ENCODE results near the gene CKAP4.
A peak's percentile ranks its signal among the peaks of the same experiment; 100 is the strongest.

CKAP4 gene

DNA sequence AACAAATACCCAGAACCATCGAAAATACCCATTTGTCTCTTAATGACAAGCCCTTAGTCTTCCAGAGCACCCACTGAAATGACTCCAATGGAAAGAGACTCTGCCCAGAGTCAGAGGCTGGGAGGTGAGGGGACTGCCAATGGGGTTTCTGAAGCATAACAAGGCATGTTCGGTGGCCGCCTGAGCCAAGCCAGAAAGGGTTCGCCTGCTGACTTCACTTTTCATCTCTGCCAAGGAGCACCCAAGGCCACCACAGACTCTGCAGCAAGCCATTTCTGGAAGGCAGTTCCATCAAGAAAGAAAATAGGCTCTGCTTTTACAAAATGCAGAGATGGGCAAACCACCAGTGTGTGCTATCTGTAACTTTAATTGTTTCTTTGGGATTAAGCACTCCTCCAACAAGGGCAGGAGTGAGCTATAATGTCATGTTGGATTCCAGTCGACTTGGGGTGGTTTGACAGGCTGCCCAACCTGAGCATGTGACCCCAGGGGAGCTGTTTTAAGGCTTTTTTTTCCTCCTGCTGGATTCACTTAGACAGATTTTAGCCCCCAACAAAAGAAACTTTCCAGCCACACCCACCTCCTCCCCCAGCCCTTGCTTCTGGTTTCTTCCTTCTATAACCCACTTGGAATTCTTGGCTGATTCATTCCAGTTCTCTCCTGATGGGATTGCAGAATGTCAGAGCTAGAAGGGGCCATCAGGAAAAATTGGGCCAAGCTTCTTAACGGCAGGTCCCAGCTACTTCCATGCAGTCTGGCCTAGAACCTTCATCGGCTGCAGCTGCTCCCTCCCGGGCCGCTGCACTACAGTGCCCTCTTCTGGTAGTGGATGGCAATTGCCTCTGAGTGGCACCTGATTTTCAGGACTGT, 24.1 kb downstream of the CKAP4 start:
- TF ChIP-seq, protein P1, sequence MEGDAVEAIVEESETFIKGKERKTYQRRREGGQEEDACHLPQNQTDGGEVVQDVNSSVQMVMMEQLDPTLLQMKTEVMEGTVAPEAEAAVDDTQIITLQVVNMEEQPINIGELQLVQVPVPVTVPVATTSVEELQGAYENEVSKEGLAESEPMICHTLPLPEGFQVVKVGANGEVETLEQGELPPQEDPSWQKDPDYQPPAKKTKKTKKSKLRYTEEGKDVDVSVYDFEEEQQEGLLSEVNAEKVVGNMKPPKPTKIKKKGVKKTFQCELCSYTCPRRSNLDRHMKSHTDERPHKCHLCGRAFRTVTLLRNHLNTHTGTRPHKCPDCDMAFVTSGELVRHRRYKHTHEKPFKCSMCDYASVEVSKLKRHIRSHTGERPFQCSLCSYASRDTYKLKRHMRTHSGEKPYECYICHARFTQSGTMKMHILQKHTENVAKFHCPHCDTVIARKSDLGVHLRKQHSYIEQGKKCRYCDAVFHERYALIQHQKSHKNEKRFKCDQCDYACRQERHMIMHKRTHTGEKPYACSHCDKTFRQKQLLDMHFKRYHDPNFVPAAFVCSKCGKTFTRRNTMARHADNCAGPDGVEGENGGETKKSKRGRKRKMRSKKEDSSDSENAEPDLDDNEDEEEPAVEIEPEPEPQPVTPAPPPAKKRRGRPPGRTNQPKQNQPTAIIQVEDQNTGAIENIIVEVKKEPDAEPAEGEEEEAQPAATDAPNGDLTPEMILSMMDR (IDR thresholded peaks at IDR 0.05; ENCODE audit: control insufficient read depth, extremely low read depth, insufficient read depth), result peak; percentile 96
- H3K4me3 ChIP-seq (ENCODE audit: low read depth, low read length), result no peak overlapping the region

DNA sequence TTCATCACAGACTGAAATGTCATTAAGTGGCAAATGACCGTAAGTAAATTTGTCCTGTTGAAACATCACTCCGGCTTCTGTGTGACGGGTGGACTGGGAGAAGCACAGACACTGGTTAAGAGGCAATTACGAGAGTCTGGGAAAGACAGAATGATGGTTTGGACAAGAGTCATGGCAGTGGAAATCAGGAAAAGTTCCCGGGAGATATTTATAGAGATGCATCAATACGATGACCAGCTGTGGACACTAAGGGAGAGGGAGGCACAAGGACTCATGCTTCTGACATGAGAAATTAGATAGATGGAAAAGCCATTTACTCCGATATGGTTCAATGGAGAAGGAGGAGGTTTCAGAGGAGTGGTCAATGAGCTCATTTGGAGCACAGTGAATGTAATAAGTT, 27.3 kb downstream of the CKAP4 start:
- DNase-seq (ENCODE audit: low read depth), result no peak
- TF ChIP-seq, protein P1 (IDR thresholded peaks at IDR 0.05; ENCODE audit: control insufficient read depth, extremely low read depth, insufficient read depth), result no peak
- no peak overlapping the region for H3K4me3 ChIP-seq (ENCODE audit: low read depth, low read length)

More for the DNA sequence above, 24.1 kb downstream of the CKAP4 start:
- DNase-seq (ENCODE audit: low read depth), result no peak

DNA sequence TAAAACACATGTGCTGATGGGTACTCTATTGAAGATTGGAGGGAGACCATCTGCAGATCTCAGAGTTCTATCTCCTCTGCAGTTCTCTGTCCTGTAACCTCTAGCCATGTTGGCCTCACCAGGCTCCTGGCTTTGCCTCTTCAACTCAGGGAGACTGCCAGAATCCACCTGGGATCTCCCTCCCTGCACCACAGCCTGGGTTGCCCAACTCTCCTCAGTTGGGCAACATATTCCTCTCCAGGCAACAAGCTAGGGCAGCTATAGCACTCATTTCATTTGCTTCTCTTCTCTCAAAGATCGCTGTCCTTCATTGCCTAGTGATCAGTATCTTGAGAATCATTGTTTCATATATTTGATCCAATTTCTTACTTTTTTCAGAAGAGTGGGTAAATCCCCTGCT, 28.8 kb downstream of the CKAP4 start:
- DNase-seq (ENCODE audit: low read depth), result no peak
- TF ChIP-seq, protein P1 (IDR thresholded peaks at IDR 0.05; ENCODE audit: control insufficient read depth, extremely low read depth, insufficient read depth), result no peak
- no peak overlapping the region for H3K4me3 ChIP-seq (ENCODE audit: low read depth, low read length)

DNA sequence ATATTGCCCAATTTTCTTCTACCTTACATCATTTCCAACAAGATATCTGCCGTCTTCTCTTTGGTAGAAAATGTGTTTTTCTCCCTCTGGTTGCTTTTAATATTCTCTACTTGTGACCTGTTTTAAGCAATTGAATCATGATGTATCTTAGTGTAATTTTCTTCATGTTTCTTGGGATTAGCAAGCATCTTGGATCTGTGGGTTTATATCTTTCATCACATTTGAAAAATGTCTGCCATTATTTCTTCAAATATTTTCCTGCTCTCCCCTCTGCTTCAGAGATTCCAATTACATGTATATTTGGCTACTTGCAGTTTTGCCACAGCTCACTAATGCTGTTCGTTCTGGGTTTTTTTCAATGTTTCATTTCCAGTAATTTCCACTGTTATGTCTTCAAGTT, 30.1 kb downstream of the CKAP4 start:
- H3K4me3 ChIP-seq (ENCODE audit: low read depth, low read length), result no peak overlapping the region
- TF ChIP-seq, protein P1 (IDR thresholded peaks at IDR 0.05; ENCODE audit: control insufficient read depth, extremely low read depth, insufficient read depth), result no peak
- no peak for DNase-seq (ENCODE audit: low read depth)

DNA sequence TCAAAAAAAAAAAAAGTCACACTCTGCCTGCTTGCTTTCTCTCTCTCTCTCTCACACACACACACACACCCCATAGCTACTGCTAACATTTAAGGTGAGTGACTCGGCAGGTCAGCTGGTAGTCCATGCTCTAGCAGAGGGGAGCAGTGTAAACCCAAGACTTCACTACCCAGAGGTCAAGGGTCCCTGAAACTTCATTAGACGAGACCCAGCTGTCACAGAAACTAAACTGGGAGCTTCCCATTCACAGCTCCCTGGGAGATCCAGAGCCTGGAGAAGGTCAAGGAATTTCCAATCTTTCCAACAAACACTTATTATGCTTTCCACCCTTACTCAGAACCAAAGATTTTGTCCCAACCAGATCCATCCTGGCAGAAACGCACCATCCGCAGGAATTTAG, 33.2 kb downstream of the CKAP4 start:
- no peak for DNase-seq (ENCODE audit: low read depth)
- TF ChIP-seq, protein P1 (IDR thresholded peaks at IDR 0.05; ENCODE audit: control insufficient read depth, extremely low read depth, insufficient read depth), result no peak
- H3K4me3 ChIP-seq (ENCODE audit: low read depth, low read length), result no peak overlapping the region

DNA sequence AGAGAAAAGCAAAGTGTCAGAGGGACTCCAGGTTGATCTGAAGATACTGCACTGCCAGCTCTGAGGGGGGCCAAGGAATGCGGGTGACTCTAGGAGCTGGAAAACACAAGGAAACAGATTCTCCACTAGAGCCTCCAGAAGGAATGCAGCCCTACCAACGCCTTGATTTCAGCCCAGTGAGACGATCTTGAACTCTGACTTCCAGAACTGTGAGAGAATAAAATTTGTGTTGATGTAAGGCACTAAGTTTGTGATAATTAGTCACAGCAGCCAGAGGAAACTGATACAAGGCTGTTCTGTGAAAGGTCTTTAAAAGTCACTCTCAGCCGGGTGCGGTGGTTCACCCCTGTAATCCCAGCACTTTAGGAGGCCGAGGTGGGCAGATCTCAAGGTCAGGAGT, 34.2 kb downstream of the CKAP4 start:
- H3K4me3 ChIP-seq (ENCODE audit: low read depth, low read length), result no peak overlapping the region
- TF ChIP-seq, protein P1 (IDR thresholded peaks at IDR 0.05; ENCODE audit: control insufficient read depth, extremely low read depth, insufficient read depth), result no peak
- no peak for DNase-seq (ENCODE audit: low read depth)

DNA sequence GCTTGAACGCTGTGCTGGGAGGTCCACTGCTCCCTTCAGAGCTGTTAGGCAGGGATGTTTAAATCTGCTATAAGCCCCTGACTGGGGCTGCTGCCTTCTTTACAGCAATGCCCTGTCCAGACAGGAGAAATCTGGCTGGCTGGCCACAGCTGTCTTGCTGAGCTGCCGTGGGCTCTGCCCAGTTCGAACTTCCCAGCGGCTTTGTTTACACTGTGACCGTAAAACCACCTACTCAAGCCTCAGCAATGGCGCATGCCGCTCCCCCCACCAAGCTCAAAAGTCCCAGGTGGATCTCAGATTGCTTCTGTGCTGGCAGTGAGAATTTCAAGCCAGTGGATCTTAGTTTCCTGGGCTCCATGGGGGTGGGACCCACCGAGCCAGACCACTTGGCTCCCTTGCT, 35.8 kb downstream of the CKAP4 start:
- TF ChIP-seq, protein P1 (IDR thresholded peaks at IDR 0.05; ENCODE audit: control insufficient read depth, extremely low read depth, insufficient read depth), result no peak
- no peak overlapping the region for H3K4me3 ChIP-seq (ENCODE audit: low read depth, low read length)
- DNase-seq (ENCODE audit: low read depth), result no peak
